Loucy (cell line): ENCODE data around the gene HOXB4.

ENCODE experiments used
- H2AFZ ChIP-seq: fragments of 200-600 bp; sonication (generic); 2 replicates; pipeline ENCODE4 v1.6.0; 2016; ENCODE audit warnings: antibody characterized with exemption, mild to moderate bottlenecking, low read length, moderate library complexity
- H3F3A ChIP-seq: fragments of 200-600 bp; 2 replicates; pipeline ENCODE4 v1.6.0; 2016; ENCODE audit warnings: antibody characterized with exemption, low read depth, mild to moderate bottlenecking
- H3K27me3 ChIP-seq: fragments of 200-600 bp; sonication (generic); 2 replicates; pipeline ENCODE4 v1.6.1; 2014; ENCODE audit warnings: low read length, mild to moderate bottlenecking; ENCODE audit not compliant: insufficient read depth, poor library complexity, severe bottlenecking
- H3K36me3 ChIP-seq: fragments of 200-600 bp; sonication (generic); 2 replicates; pipeline ENCODE4 v1.6.1; 2016; ENCODE audit warnings: low read length; ENCODE audit not compliant: insufficient read depth
- H3K4me1 ChIP-seq: fragments of 200-600 bp; sonication (generic); 2 replicates; pipeline ENCODE4 v1.5.1; 2014; ENCODE audit warnings: low read length, mild to moderate bottlenecking; ENCODE audit not compliant: insufficient read depth, poor library complexity, severe bottlenecking
- H3K4me2 ChIP-seq: fragments of 200-600 bp; sonication (generic); 2 replicates; pipeline ENCODE4 v1.6.0; 2014; ENCODE audit warnings: antibody characterized with exemption, low read length, low read depth, mild to moderate bottlenecking; ENCODE audit not compliant: poor library complexity, severe bottlenecking
- H3K4me3 ChIP-seq: fragments of 200-600 bp; sonication (generic); 2 replicates; pipeline ENCODE4 v1.5.1; 2014; ENCODE audit warnings: low read length, mild to moderate bottlenecking, mixed read lengths; ENCODE audit not compliant: poor library complexity, severe bottlenecking
- H3K79me2 ChIP-seq: fragments of 200-600 bp; sonication (generic); 2 replicates; pipeline ENCODE4 v1.6.1; 2014; ENCODE audit warnings: low read length; ENCODE audit not compliant: insufficient read depth
- H3K9ac ChIP-seq: fragments of 200-600 bp; sonication (generic); 2 replicates; pipeline ENCODE4 v1.6.0; 2014; ENCODE audit warnings: mild to moderate bottlenecking, low read depth, low read length, moderate library complexity; ENCODE audit not compliant: poor library complexity, severe bottlenecking
- H3K9me2 ChIP-seq: fragments of 200-600 bp; sonication (generic); replicated peaks from 2 replicates; pipeline ENCODE4 v1.6.1; 2016; ENCODE audit warnings: low read depth, low read length, mixed read lengths
- H3K9me3 ChIP-seq: fragments of 200-600 bp; sonication (generic); 2 replicates; pipeline ENCODE4 v1.6.1; 2014; ENCODE audit warnings: mild to moderate bottlenecking, antibody characterized with exemption, low read length, low read depth; ENCODE audit not compliant: insufficient read depth
- H4K20me1 ChIP-seq: fragments of 200-600 bp; sonication (generic); 2 replicates; pipeline ENCODE4 v1.6.0; 2014; ENCODE audit warnings: antibody characterized with exemption, low read length, mild to moderate bottlenecking; ENCODE audit not compliant: insufficient read depth, poor library complexity, severe bottlenecking
- EZH2phosphoT487 ChIP-seq: fragments of 200-600 bp; IDR thresholded peaks from 2 replicates; pipeline ENCODE4 v1.6.1; 2018; ENCODE audit warnings: antibody characterized with exemption, mild to moderate bottlenecking, moderate library complexity, borderline replicate concordance
- TF ChIP-seq, protein P1 (sequence below): fragments of 200-600 bp; sonication (generic); conservative IDR thresholded peaks from 2 replicates; pipeline ENCODE4 v1.5.1; 2014; ENCODE audit warnings: mild to moderate bottlenecking, antibody characterized with exemption, low read length

The HOXB4 gene

DNA sequence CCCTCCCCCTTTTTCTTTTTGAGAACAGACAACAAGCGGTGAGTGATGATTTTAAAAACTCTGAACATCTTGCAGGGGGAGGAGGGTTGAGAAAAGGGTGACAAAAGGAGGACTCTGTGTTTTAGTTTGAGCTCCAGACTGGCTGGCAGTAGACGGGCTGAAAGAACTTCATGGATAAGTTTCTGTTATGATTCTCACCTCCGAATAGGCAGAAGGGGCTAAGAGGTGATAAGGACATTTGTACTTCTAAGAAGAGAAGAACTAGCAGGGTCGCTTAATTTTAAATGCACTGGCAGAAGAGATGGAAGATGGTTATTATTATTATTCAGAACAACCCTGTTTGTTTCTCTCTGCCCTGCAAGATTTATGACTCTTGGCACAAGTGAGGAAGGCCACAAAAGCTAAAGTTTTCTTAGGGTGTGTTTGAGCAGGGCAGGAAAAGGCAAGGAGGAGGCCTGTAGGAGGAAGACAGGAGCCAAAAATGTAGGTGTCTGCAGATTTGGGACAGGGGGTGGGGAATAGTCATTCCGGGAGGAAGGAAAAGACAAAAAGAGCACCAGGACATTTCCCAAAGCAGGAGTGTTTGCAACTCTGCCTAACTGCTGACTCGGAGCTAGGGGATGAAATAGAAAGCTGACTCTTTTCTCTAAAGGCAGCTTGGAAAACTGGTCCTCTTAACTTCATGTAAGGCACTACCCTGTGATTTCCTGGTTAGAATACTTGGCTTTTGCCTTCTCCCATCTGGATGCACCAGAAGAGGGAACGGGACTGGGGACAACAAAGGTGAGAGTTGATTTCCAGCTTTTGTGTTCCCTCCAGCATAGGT, 21.4 kb downstream of the HOXB4 start:
- H3K9me3 ChIP-seq, result no peaks in the 10 kb centered on the region
- no peak overlapping the region for H2AFZ ChIP-seq
- peak overlapping the region; percentile 31 for H3K9ac ChIP-seq
- H3K4me1 ChIP-seq, result peaks cover 59% of the 10 kb centered on the region
- H3K36me3 ChIP-seq, result peaks cover 90% of the 10 kb centered on the region
- H3F3A ChIP-seq, result no peaks in the 10 kb centered on the region
- peaks cover 100% of the 10 kb centered on the region for H3K79me2 ChIP-seq
- H3K9me2 ChIP-seq, result no peaks in the 10 kb centered on the region
- H3K27me3 ChIP-seq, result no peaks in the 10 kb centered on the region
- peak overlapping the region; percentile 30 for H3K4me2 ChIP-seq
- H4K20me1 ChIP-seq, result peaks cover 95% of the 10 kb centered on the region
- H3K4me3 ChIP-seq, result no peak overlapping the region
- TF ChIP-seq EZH2phosphoT487, result no peak
- TF ChIP-seq, protein P1, sequence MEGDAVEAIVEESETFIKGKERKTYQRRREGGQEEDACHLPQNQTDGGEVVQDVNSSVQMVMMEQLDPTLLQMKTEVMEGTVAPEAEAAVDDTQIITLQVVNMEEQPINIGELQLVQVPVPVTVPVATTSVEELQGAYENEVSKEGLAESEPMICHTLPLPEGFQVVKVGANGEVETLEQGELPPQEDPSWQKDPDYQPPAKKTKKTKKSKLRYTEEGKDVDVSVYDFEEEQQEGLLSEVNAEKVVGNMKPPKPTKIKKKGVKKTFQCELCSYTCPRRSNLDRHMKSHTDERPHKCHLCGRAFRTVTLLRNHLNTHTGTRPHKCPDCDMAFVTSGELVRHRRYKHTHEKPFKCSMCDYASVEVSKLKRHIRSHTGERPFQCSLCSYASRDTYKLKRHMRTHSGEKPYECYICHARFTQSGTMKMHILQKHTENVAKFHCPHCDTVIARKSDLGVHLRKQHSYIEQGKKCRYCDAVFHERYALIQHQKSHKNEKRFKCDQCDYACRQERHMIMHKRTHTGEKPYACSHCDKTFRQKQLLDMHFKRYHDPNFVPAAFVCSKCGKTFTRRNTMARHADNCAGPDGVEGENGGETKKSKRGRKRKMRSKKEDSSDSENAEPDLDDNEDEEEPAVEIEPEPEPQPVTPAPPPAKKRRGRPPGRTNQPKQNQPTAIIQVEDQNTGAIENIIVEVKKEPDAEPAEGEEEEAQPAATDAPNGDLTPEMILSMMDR, result no peak

DNA sequence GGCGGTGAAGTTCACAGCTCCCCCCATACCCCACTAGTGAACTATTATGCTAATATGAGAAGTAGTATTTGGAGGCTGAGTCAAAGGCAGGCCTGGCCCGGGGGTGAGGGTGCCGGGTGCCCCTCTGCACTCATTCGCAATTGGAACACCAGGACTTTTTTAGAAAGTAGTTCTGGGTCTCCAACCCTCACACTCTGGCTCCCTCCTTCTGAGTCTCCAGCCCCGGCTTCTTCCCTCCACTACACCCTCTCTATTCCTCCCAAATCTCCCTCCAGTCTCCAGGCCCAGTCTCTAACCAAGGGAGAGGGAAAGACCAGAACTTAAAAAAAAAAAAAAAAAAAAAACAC, 21.9 kb downstream of the HOXB4 start:
- Histone ChIP-seq H2AFZ (no peak overlapping the region), H3K27me3 (no peaks in the 10 kb centered on the region)

DNA sequence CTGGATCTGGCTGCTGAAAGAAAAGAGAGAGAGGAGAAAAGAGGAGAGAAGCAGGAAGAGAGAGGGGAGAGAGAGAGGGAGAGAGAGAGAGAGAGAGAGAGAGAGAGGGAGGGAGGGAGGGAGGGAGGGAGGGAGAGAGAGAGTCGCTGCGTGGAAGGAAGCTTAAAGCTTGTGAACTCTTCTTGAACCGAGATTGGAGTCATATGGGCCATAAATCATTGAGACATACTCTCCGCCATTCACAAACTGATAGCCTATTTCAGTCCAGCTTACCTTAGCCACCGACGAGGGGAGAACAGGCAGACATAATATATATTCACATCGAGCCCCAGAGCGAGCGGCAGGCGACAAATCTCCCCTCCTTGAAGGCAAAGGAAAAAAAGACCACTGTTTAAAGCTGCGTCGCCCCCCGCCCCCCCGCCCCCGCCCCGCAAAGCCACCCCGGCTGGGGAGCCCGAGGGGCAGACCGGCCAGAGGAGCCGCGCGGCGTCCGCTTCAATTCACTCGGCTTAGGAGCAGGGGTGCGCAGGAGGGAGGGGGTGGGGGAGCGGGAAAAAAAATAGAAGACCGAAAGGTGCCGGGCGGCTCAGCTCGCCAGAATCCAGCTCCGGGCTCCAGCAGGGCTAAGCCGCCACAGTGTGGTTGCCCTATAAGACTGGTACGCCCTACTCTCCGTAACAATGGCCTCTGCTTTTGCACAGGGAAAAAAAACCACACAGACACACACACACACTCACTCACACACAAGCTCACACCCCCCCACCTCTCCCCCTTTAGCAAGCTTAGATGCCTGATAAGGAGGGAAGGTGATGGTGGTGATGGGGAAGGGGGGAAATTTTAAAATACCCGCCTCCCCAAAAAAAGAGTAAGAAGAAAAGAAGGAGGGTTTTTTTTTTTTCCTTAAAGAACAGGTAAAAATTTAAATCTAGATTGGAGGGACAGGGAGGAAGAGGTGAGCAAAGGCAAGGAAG, 22.6 kb downstream of the HOXB4 start:
- H3F3A ChIP-seq, result no peaks in the 10 kb centered on the region
- H3K4me2 ChIP-seq, result peak overlapping the region; percentile 30
- no peaks in the 10 kb centered on the region for H3K9me3 ChIP-seq
- peaks cover 47% of the 10 kb centered on the region for H3K4me1 ChIP-seq
- H3K9me2 ChIP-seq, result no peaks in the 10 kb centered on the region
- peaks cover 100% of the 10 kb centered on the region for H3K79me2 ChIP-seq
- no peak for TF ChIP-seq EZH2phosphoT487
- TF ChIP-seq, protein P1, result no peak
- H2AFZ ChIP-seq, result no peak overlapping the region
- H3K4me3 ChIP-seq, result no peak overlapping the region
- H4K20me1 ChIP-seq, result peaks cover 91% of the 10 kb centered on the region
- no peaks in the 10 kb centered on the region for H3K27me3 ChIP-seq
- H3K36me3 ChIP-seq, result peaks cover 89% of the 10 kb centered on the region
- H3K9ac ChIP-seq, result no peak overlapping the region

More for the DNA sequence above, 21.9 kb downstream of the HOXB4 start:
- TF ChIP-seq EZH2phosphoT487, result no peak
- TF ChIP-seq, protein P1, result no peak
- Histone ChIP-seq H4K20me1 (peaks cover 96% of the 10 kb centered on the region), H3K79me2 (peaks cover 100% of the 10 kb centered on the region), H3K9ac (no peak overlapping the region), H3F3A (no peaks in the 10 kb centered on the region), H3K9me2 (no peaks in the 10 kb centered on the region), H3K4me1 (peaks cover 53% of the 10 kb centered on the region), H3K4me2 (peak overlapping the region; percentile 30), H3K36me3 (peaks cover 89% of the 10 kb centered on the region), H3K4me3 (no peak overlapping the region), H3K9me3 (no peaks in the 10 kb centered on the region)
